Inflammatory macrophage (primary cell): ENCODE results near the gene ID1.
"Not testable (repeated sequence)": the region's sequence is repeated elsewhere in the genome, so short reads cannot be mapped to it uniquely, and the experiment has no call there.

Experiments
- DNase-seq, 2 donors: peaks; one replicate each; pipeline ENCODE4 v3.0.0-alpha.2; 2020 to 2022

Gene ID1

GRCh38 chr20:31573555-31574321, 31.4 kb upstream of the ID1 start:
- DNase-seq = peak in 1 of 2 donors; percentile 9

- DNase-seq = not testable (repeated sequence)
Observed at GRCh38 chr20:31574986-31575385, 30.1 kb upstream of the ID1 start.

GRCh38 chr20:31576751-31577150, 28.3 kb upstream of the ID1 start:
- no peak for DNase-seq

GRCh38 chr20:31577194-31577593, 27.9 kb upstream of the ID1 start:
- DNase-seq = no peak

GRCh38 chr20:31578448-31579138, 26.5 kb upstream of the ID1 start:
- DNase-seq = no peak

GRCh38 chr20:31579245-31579644, 25.8 kb upstream of the ID1 start:
- no peak for DNase-seq

- not testable (repeated sequence) for DNase-seq
Observed at GRCh38 chr20:31579941-31580651, 25.0 kb upstream of the ID1 start.

GRCh38 chr20:31580706-31581105, 24.4 kb upstream of the ID1 start:
- no peak for DNase-seq

- no peak for DNase-seq
Observed at GRCh38 chr20:31581391-31581790, 23.7 kb upstream of the ID1 start.

- peak in 1 of 2 donors; percentile 29 for DNase-seq
Observed at GRCh38 chr20:31587545-31588389, 17.3 kb upstream of the ID1 start.

GRCh38 chr20:31590717-31591225, 14.3 kb upstream of the ID1 start:
- no peak for DNase-seq

GRCh38 chr20:31593221-31594001, 11.7 kb upstream of the ID1 start:
- DNase-seq = no peak

GRCh38 chr20:31594002-31594557, 11.0 kb upstream of the ID1 start:
- DNase-seq = no peak

GRCh38 chr20:31594558-31595379, 10.3 kb upstream of the ID1 start:
- DNase-seq = no peak

- no peak for DNase-seq
Observed at GRCh38 chr20:31595380-31595653, 9.8 kb upstream of the ID1 start.

GRCh38 chr20:31595654-31596411, 9.3 kb upstream of the ID1 start:
- no peak for DNase-seq

GRCh38 chr20:31596412-31596715, 8.7 kb upstream of the ID1 start:
- DNase-seq = not testable (repeated sequence)

GRCh38 chr20:31596831-31597480, 8.1 kb upstream of the ID1 start:
- DNase-seq = no peak

- DNase-seq = no peak
Observed at GRCh38 chr20:31597481-31597855, 7.6 kb upstream of the ID1 start.

GRCh38 chr20:31602431-31602778, 2.7 kb upstream of the ID1 start:
- no peak for DNase-seq
